ENCODE results near the gene PLD6. TPM values are rescaled to one million over a fixed set of nuclear protein-coding genes. Genes with fewer than 3 reads are reported as not detected.
A peak's percentile ranks its signal among the peaks of the same experiment; 100 is the strongest.

The PLD6 gene
- total RNA-seq, 1 experiment from 2014 or later: 2.9 TPM

- no peak overlapping the region for H3K4me3 Mint-ChIP-seq (ENCODE audit: low read depth, unreplicated experiment)
Measured at GRCh38 chr17:17165666-17166308, 40.3 kb downstream of the PLD6 start.

GRCh38 chr17:17164676-17165075 lies 41.5 kb downstream of the PLD6 start:
- no peak overlapping the region for H3K4me3 Mint-ChIP-seq (ENCODE audit: low read depth, unreplicated experiment)
- intact Hi-C loops (cut with micrococcal nuclease; ENCODE audit: unreplicated experiment): no loop called here
- no peaks in the 10 kb centered on the region for H3K4me1 Mint-ChIP-seq (ENCODE audit: low read depth, unreplicated experiment)
- no peak for DNase-seq
- CTCF ChIA-PET: no interaction called here
- H3K9me3 Mint-ChIP-seq (ENCODE audit: low read depth, unreplicated experiment): no peaks in the 10 kb centered on the region
- no TSS peak for BruUV-seq (replicated peaks)
- peaks cover 49% of the 10 kb centered on the region for H3K36me3 Mint-ChIP-seq (ENCODE audit: insufficient read depth, unreplicated experiment)
- no peaks in the 10 kb centered on the region for H3K27me3 Mint-ChIP-seq (ENCODE audit: unreplicated experiment)
- H3K27ac Mint-ChIP-seq (ENCODE audit: unreplicated experiment): peak overlapping the region; percentile 36
- TF ChIP-seq CTCF (IDR thresholded peaks at IDR 0.05; ENCODE audit: unreplicated experiment): no peak

More at GRCh38 chr17:17165666-17166308, 40.3 kb downstream of the PLD6 start:
- Mint-ChIP-seq H3K4me1 (ENCODE audit: low read depth, unreplicated experiment) (no peaks in the 10 kb centered on the region), H3K27me3 (ENCODE audit: unreplicated experiment) (no peaks in the 10 kb centered on the region), H3K9me3 (ENCODE audit: low read depth, unreplicated experiment) (no peaks in the 10 kb centered on the region), H3K27ac (ENCODE audit: unreplicated experiment) (no peak overlapping the region), H3K36me3 (ENCODE audit: insufficient read depth, unreplicated experiment) (peaks cover 49% of the 10 kb centered on the region)
- no peak for DNase-seq
- CTCF ChIA-PET: interaction anchor here (0.6 kb wide), 2 partner anchors 9 to 99 kb away, joined by 4 to 5 read pairs; no protein-coding TSS in a partner anchor
- BruUV-seq (replicated peaks): no TSS peak
- TF ChIP-seq CTCF (IDR thresholded peaks at IDR 0.05; ENCODE audit: unreplicated experiment): no peak
- intact Hi-C loops (cut with micrococcal nuclease; ENCODE audit: unreplicated experiment): no loop called here

GRCh38 chr17:17164156-17164555 lies 42.0 kb downstream of the PLD6 start:
- H3K36me3 Mint-ChIP-seq (ENCODE audit: insufficient read depth, unreplicated experiment): peaks cover 50% of the 10 kb centered on the region
- H3K27ac Mint-ChIP-seq (ENCODE audit: unreplicated experiment): peak overlapping the region; percentile 36
- intact Hi-C loops (cut with micrococcal nuclease; ENCODE audit: unreplicated experiment): no loop called here
- no peaks in the 10 kb centered on the region for H3K9me3 Mint-ChIP-seq (ENCODE audit: low read depth, unreplicated experiment)
- BruUV-seq (replicated peaks): no TSS peak
- no peak overlapping the region for H3K4me3 Mint-ChIP-seq (ENCODE audit: low read depth, unreplicated experiment)
- CTCF ChIA-PET: interaction anchor here (0.7 kb wide), 1 partner anchor 114 kb away, joined by 4 read pairs; no protein-coding TSS in a partner anchor
- H3K27me3 Mint-ChIP-seq (ENCODE audit: unreplicated experiment): no peaks in the 10 kb centered on the region
- no peak for TF ChIP-seq CTCF (IDR thresholded peaks at IDR 0.05; ENCODE audit: unreplicated experiment)
- DNase-seq: no peak
- H3K4me1 Mint-ChIP-seq (ENCODE audit: low read depth, unreplicated experiment): no peaks in the 10 kb centered on the region

GRCh38 chr17:17161759-17162158 lies 44.4 kb downstream of the PLD6 start:
- Mint-ChIP-seq H3K36me3 (ENCODE audit: insufficient read depth, unreplicated experiment) (peaks cover 55% of the 10 kb centered on the region), H3K9me3 (ENCODE audit: low read depth, unreplicated experiment) (no peaks in the 10 kb centered on the region), H3K4me3 (ENCODE audit: low read depth, unreplicated experiment) (no peak overlapping the region), H3K4me1 (ENCODE audit: low read depth, unreplicated experiment) (no peaks in the 10 kb centered on the region), H3K27me3 (ENCODE audit: unreplicated experiment) (no peaks in the 10 kb centered on the region), H3K27ac (ENCODE audit: unreplicated experiment) (no peak overlapping the region)
- no peak for DNase-seq
- no peak for TF ChIP-seq CTCF (IDR thresholded peaks at IDR 0.05; ENCODE audit: unreplicated experiment)
- no TSS peak for BruUV-seq (replicated peaks)
- CTCF ChIA-PET: no interaction called here
- intact Hi-C loops (cut with micrococcal nuclease; ENCODE audit: unreplicated experiment): no loop called here
